Epithelial cell of esophagus (primary cell): ENCODE measurements around the gene CCDC61.

Experiments
- DNase-seq: peaks from one replicate; pipeline ENCODE4 v3.0.0; 2010; ENCODE audit warnings: low read depth
- H3K4me3 ChIP-seq: 2 replicates; pipeline ENCODE4 v1.5.1; 2011; ENCODE audit warnings: mild to moderate bottlenecking, low read length, control low read depth
- CTCF ChIP-seq: IDR thresholded peaks from 2 replicates; pipeline ENCODE4 v1.5.1; 2011; ENCODE audit warnings: low read depth, mild to moderate bottlenecking, low read length, control low read depth, inconsistent platforms; ENCODE audit not compliant: insufficient read depth; ENCODE audit errors: missing control alignments

The CCDC61 gene

GRCh38 chr19:45967246-45967645, 28.0 kb upstream of the CCDC61 start:
- H3K4me3 ChIP-seq, result no peak overlapping the region
- no peak for TF ChIP-seq CTCF
- DNase-seq, result no peak

GRCh38 chr19:45968626-45969025, 26.6 kb upstream of the CCDC61 start:
- no peak overlapping the region for H3K4me3 ChIP-seq
- DNase-seq, result peak; percentile 59
- TF ChIP-seq CTCF, result no peak

GRCh38 chr19:45969676-45970075, 25.6 kb upstream of the CCDC61 start:
- no peak overlapping the region for H3K4me3 ChIP-seq
- TF ChIP-seq CTCF, result no peak
- DNase-seq, result no peak

- no peak overlapping the region for H3K4me3 ChIP-seq
- DNase-seq, result no peak
- no peak for TF ChIP-seq CTCF
Measured at GRCh38 chr19:45971260-45971902, 23.9 kb upstream of the CCDC61 start.

- H3K4me3 ChIP-seq, result no peak overlapping the region
- TF ChIP-seq CTCF, result no peak
- DNase-seq, result peak; percentile 24
Measured at GRCh38 chr19:45972081-45972946, 23.0 kb upstream of the CCDC61 start.

GRCh38 chr19:45972947-45973540, 22.2 kb upstream of the CCDC61 start:
- no peak for DNase-seq
- no peak for TF ChIP-seq CTCF
- no peak overlapping the region for H3K4me3 ChIP-seq
